K562 (cell line): ENCODE data around the gene RAB13. TPM values are rescaled to one million over a fixed set of nuclear protein-coding genes. Genes with fewer than 3 reads are reported as not detected.

Experiments
- ATAC-seq: fragments of 200-7000 bp; cut with Tn5 transposase; 3 replicates; pipeline ENCODE4 v1.9.1; 2020; ENCODE audit warnings: moderate library complexity
- BruUV-seq: library from RNA; stranded (reverse); fragments of 400-500 nt; replicated peaks from 2 replicates; lab custom pipeline; 2021; lab: Mats Ljungman, UMichigan
- CTCF ChIA-PET: fragments of 300-600 bp; formaldehyde crosslinking; extraction: SDS; loops from one replicate; lab custom pipeline; 2021; ENCODE audit warnings: low intra/inter-chr PET ratio; lab: Yijun Ruan, JAX
- POLR2A ChIA-PET: fragments of 300-600, 350-650 bp; sonication (Branson Sonifier 250); formaldehyde crosslinking; extraction: SDS; loops from one replicate; lab custom pipeline; 2021; ENCODE audit warnings: antibody characterized with exemption, inconsistent platforms; lab: Yijun Ruan, JAX
- DNase-seq, 4 experiments: peaks; one replicate each; pipeline versions ENCODE4 v3.0.0 to v3.0.0-alpha.2; 2011 to 2018; ENCODE audit warnings: low spot score in 3 of 4, mixed read lengths in 3 of 4; ENCODE audit errors: extremely low read depth in 1 of 4
- FAIRE-seq: peaks from 2 replicates; lab custom pipeline; 2011; peaks lifted over from hg19 to GRCh38; lab: Jason Lieb, UNC
- H2AFZ ChIP-seq: 2 replicates; pipeline ENCODE4 v1.6.0; 2011; ENCODE audit warnings: low read depth, low read length, control low read depth, inconsistent platforms
- H3K27ac ChIP-seq: fragments of 200-600 bp; 3 replicates; pipeline ENCODE4 v1.8.0; 2011; ENCODE audit warnings: low read depth, mild to moderate bottlenecking, control low read depth, inconsistent platforms, low read length, moderate library complexity, mixed read lengths; ENCODE audit errors: extremely low read depth
- H3K27me3 ChIP-seq, 2 experiments: fragments of 300-600 bp in 1 of 2; 2 replicates in 1 of 2; 3 replicates in 1 of 2; pipeline versions ENCODE4 v1.6.0 to v1.8.0; 2011; ENCODE audit warnings: inconsistent platforms in 2 of 2, low read length in 2 of 2, mild to moderate bottlenecking in 1 of 2, mixed read lengths in 1 of 2, moderate library complexity in 1 of 2; ENCODE audit not compliant: control insufficient read depth in 2 of 2, insufficient read depth in 2 of 2
- H3K36me3 ChIP-seq: fragments of 300-600 bp; 3 replicates; pipeline ENCODE4 v1.8.0; 2011; ENCODE audit warnings: mild to moderate bottlenecking, low read length, inconsistent platforms; ENCODE audit not compliant: control insufficient read depth, insufficient read depth
- H3K4me1 ChIP-seq, 2 experiments: fragments of 200-600 bp in 1 of 2; replicated peaks in 1 of 2; 2 replicates in 1 of 2; 3 replicates in 1 of 2; pipeline versions ENCODE4 v1.5.1 to v1.8.0; 2011; ENCODE audit warnings: inconsistent platforms in 2 of 2, low read length in 2 of 2, mild to moderate bottlenecking in 1 of 2, mixed read lengths in 1 of 2, moderate library complexity in 1 of 2; ENCODE audit not compliant: control insufficient read depth in 2 of 2, insufficient read depth in 2 of 2
- H3K4me2 ChIP-seq: 2 replicates; pipeline ENCODE4 v1.6.1; 2011; ENCODE audit warnings: low read length, control low read depth, inconsistent platforms, mixed read lengths; ENCODE audit not compliant: insufficient read depth
- H3K4me3 ChIP-seq: fragments of 200-600 bp; sonication (generic), shearing (Covaris generic); 2 replicates; pipeline ENCODE4 v1.5.1; 2016; ENCODE audit warnings: control low read depth, inconsistent platforms
- H3K79me2 ChIP-seq: fragments of 200-600 bp; 3 replicates; pipeline ENCODE4 v1.8.0; 2011; ENCODE audit warnings: low read length, inconsistent platforms; ENCODE audit not compliant: control insufficient read depth, insufficient read depth
- H3K9ac ChIP-seq, 2 experiments: 2 replicates each; pipeline versions ENCODE4 v1.6.0 to v1.6.1; 2011; ENCODE audit warnings: low read depth in 2 of 2, low read length in 2 of 2, control low read depth in 1 of 2, inconsistent platforms in 1 of 2, mild to moderate bottlenecking in 1 of 2, mixed read lengths in 1 of 2; ENCODE audit not compliant: insufficient read depth in 1 of 2
- H3K9me1 ChIP-seq: one replicate; pipeline ENCODE4 v1.6.0; 2011; ENCODE audit warnings: inconsistent platforms, mild to moderate bottlenecking, low read length, moderate library complexity; ENCODE audit not compliant: control insufficient read depth, insufficient read depth
- H3K9me3 ChIP-seq: replicated peaks from 2 replicates; pipeline ENCODE4 v1.5.1; 2011; ENCODE audit warnings: low read depth, low read length, inconsistent platforms; ENCODE audit not compliant: control insufficient read depth, insufficient read depth
- H4K20me1 ChIP-seq: replicated peaks from 2 replicates; pipeline ENCODE4 v1.6.1; 2011; ENCODE audit warnings: low read length, inconsistent platforms, mixed read lengths; ENCODE audit not compliant: control insufficient read depth, insufficient read depth
- ARID3B ChIP-seq: fragments of 250-450 bp; sonication (Bioruptor Pico); IDR thresholded peaks from 2 replicates; pipeline ENCODE4 v1.4.0; 2020; ENCODE audit warnings: borderline replicate concordance
- CLOCK ChIP-seq: fragments of 250-450 bp; sonication (Bioruptor Pico); IDR thresholded peaks from 2 replicates; pipeline ENCODE4 v1.4.0; 2020; ENCODE audit warnings: mild to moderate bottlenecking, moderate library complexity, borderline replicate concordance
- DEAF1 ChIP-seq: fragments of 450-650 bp; formaldehyde crosslinking; IDR thresholded peaks from 2 replicates; pipeline ENCODE4 v1.4.0; 2020; ENCODE audit warnings: mild to moderate bottlenecking, moderate library complexity
- HDGF ChIP-seq: fragments of 450-650 bp; IDR thresholded peaks from 2 replicates; pipeline ENCODE4 v1.6.1; 2016
- LARP7 ChIP-seq: fragments of 450-650 bp; IDR thresholded peaks from 2 replicates; pipeline ENCODE4 v1.6.1; 2016
- RBM39 ChIP-seq: fragments of 200-400 bp; formaldehyde crosslinking; optimal IDR thresholded peaks from 2 replicates; pipeline ENCODE3; 2018; ENCODE audit warnings: low read depth, low read length
- RFX1 ChIP-seq: fragments of 450-650 bp; IDR thresholded peaks from 2 replicates; pipeline ENCODE4 v1.6.1; 2016; ENCODE audit warnings: mild to moderate bottlenecking, moderate library complexity
- THRAP3 ChIP-seq: fragments of 450-650 bp; IDR thresholded peaks from 2 replicates; pipeline ENCODE4 v1.6.1; 2016; ENCODE audit warnings: mild to moderate bottlenecking, inconsistent platforms, borderline replicate concordance
- ZBTB7A ChIP-seq: IDR thresholded peaks from 2 replicates; pipeline ENCODE4 v1.6.1; 2011; ENCODE audit warnings: low read depth, mild to moderate bottlenecking, low read length, moderate library complexity, borderline replicate concordance; ENCODE audit not compliant: control insufficient read depth
- ZNF561 ChIP-seq: fragments of 450-650 bp; formaldehyde crosslinking; conservative IDR thresholded peaks from 2 replicates; pipeline ENCODE4 v1.4.0; 2020; ENCODE audit warnings: mild to moderate bottlenecking, moderate library complexity
- WGBS: fragments of 100-300 bp; shearing (Covaris generic); methylation state at CpG from one replicate; pipeline ENCODE4 v1.1.6; 2016; ENCODE audit warnings: low coverage, mixed read lengths; ENCODE audit not compliant: insufficient coverage; ENCODE audit errors: missing lambda C conversion rate; 5-methylcytosine and 5-hydroxymethylcytosine counted together
- in situ Hi-C: fragments of 300-500 bp; cut with MboI; formaldehyde crosslinking; loops from 4 replicates; pipeline ENCODE4 v1.15.0; 2018; ENCODE audit warnings: inconsistent platforms, mixed read lengths
- intact Hi-C: fragments of 100-400 bp; cut with micrococcal nuclease; formaldehyde crosslinking; loops from 2 replicates; pipeline ENCODE4 v1.14.2; 2022
- polyA plus RNA-seq, 8 experiments: library from polyadenylated mRNA; depleted of rRNA in 4 of 8; stranded (reverse) in 5 of 8; unstranded in 3 of 8; fragments of >200 nt; fragmentation: Nextera tagmentation in 2 of 8; fragmentation: Illumina TruSeq in 1 of 8; extraction: Ambion mirVana in 2 of 8; extraction: Trizol in 1 of 8; gene quantifications; 2 replicates each; pipeline versions ENCODE4 v1.2.1 to v1.2.3, GENCODE V29; 2011 to 2014; ENCODE audit warnings: inconsistent platforms in 1 of 8, missing spikeins in 1 of 8
- total RNA-seq, 7 experiments: library from RNA; depleted of rRNA in 6 of 7; stranded (reverse); fragments of >200 nt in 6 of 7; fragmentation: Illumina TruSeq in 2 of 7; extraction: Trizol in 2 of 7; gene quantifications; 2 replicates each; pipeline versions ENCODE4 v1.2.1 to v1.2.3, GENCODE V29; 2011 to 2021; ENCODE audit warnings: low replicate concordance in 1 of 7

The RAB13 gene
- total and polyA plus RNA-seq, 9 of the 15 experiments (the other 6 are each of a cell fraction or from before 2014, with no cell fraction given) = 22.3 to 100 (median 39.8) TPM

GRCh38 chr1:154019940-154020339 lies 33.8 kb upstream of the RAB13 start:
- Histone ChIP-seq H3K9me3 (no peaks in the 10 kb centered on the region), H3K36me3 (no peaks in the 10 kb centered on the region), H3K4me1 (peaks cover 0 to 5% of the 10 kb centered on the region in 2 experiments; a peak in 2 of 5 replicates), H4K20me1 (no peaks in the 10 kb centered on the region), H2AFZ (no peak overlapping the region), H3K9ac (no peak overlapping the region)
- POLR2A ChIA-PET = interaction anchor here (1.4 kb wide), 1 partner anchor 29 kb away, joined by 8 read pairs; the partner anchor contains the start of gene RPS27
- in situ Hi-C loops (no loop called here), intact Hi-C loops (no loop called here)
- WGBS = 0% methylated on average over 1 of the region's 1 CpG
- no peak for DNase-seq
- BruUV-seq = no TSS peak
- TF ChIP-seq RFX1 (peak; percentile 18; the same call in 1 of the 2 replicates), HDGF (no peak)
- TF ChIP-seq, all 486 proteins: peak for 1
- Histone ChIP-seq H3K79me2 (no peaks in the 10 kb centered on the region), H3K27me3 (peaks cover 0 to 2% of the 10 kb centered on the region in 2 experiments; a peak in 1 of 5 replicates), H3K4me3 (no peak overlapping the region), H3K9me1 (no peaks in the 10 kb centered on the region), H3K4me2 (no peak overlapping the region), H3K27ac (no peak overlapping the region)
- FAIRE-seq (no peak), ATAC-seq (no peak)
- CTCF ChIA-PET = no interaction called here

- 3% methylated on average over 4 of the region's 4 CpGs for WGBS
- FAIRE-seq (no peak), DNase-seq (no peak), ATAC-seq (no peak)
- no peak overlapping the region for H3K9ac ChIP-seq
- H3K79me2 ChIP-seq = no peaks in the 10 kb centered on the region
- no peaks in the 10 kb centered on the region for H3K36me3 ChIP-seq
- H3K4me1 ChIP-seq = no peaks in the 10 kb centered on the region
- no peaks in the 10 kb centered on the region for H4K20me1 ChIP-seq
- no peak overlapping the region for H3K27ac ChIP-seq
- H3K9me1 ChIP-seq = no peaks in the 10 kb centered on the region
- no peak overlapping the region for H3K4me2 ChIP-seq
- in situ Hi-C loops (no loop called here), intact Hi-C loops (no loop called here)
- H2AFZ ChIP-seq = no peak overlapping the region
- H3K27me3 ChIP-seq = peaks cover 0 to 2% of the 10 kb centered on the region in 2 experiments; a peak in 1 of 5 replicates
- ChIA-PET CTCF (no interaction called here), POLR2A (interaction anchor here (0.7 to 1.5 kb wide), 4 partner anchors 20 to 159 kb away, joined by 3 to 8 read pairs (median 4); partner anchors contain the start of gene RPS27)
- no peak for TF ChIP-seq LARP7
- TF ChIP-seq ZBTB7A = no peak
- TF ChIP-seq ZNF561 = no peak
- TF ChIP-seq RBM39 = no peak
- TF ChIP-seq ARID3B = no peak
- no peak for TF ChIP-seq CLOCK (CRISPR knock-in tag)
- TF ChIP-seq THRAP3 = no peak
- TF ChIP-seq DEAF1 (CRISPR knock-in tag) = no peak
- BruUV-seq = no TSS peak
- no peak overlapping the region for H3K4me3 ChIP-seq
- H3K9me3 ChIP-seq = no peaks in the 10 kb centered on the region
These were observed 33.1 kb upstream of the RAB13 start for GRCh38 chr1:154019269-154019668.
